Fibroblast of villous mesenchyme (primary cell): ENCODE data around the gene HES5. TPM values are rescaled to one million over a fixed set of nuclear protein-coding genes. Genes with fewer than 3 reads are reported as not detected.

ENCODE experiments used
- DNase-seq: peaks from one replicate; pipeline ENCODE4 v3.0.0-alpha.2; 2010; ENCODE audit warnings: low read depth
- H3K4me3 ChIP-seq: 2 replicates; pipeline ENCODE4 v1.5.1; 2011; ENCODE audit warnings: low read depth, mild to moderate bottlenecking, low read length
- total RNA-seq: library from RNA; depleted of rRNA; stranded (reverse); fragments of >200 nt; gene quantifications from 2 replicates; pipeline ENCODE4 v1.2.3, GENCODE V29; 2012
- TF ChIP-seq, protein P1 (sequence below): IDR thresholded peaks from 2 replicates; pipeline ENCODE4 v1.5.1; 2012; ENCODE audit warnings: low read depth, mild to moderate bottlenecking, low read length; ENCODE audit not compliant: insufficient read depth

Gene HES5
- total RNA-seq, 1 donor, result under 0.01 TPM

DNA sequence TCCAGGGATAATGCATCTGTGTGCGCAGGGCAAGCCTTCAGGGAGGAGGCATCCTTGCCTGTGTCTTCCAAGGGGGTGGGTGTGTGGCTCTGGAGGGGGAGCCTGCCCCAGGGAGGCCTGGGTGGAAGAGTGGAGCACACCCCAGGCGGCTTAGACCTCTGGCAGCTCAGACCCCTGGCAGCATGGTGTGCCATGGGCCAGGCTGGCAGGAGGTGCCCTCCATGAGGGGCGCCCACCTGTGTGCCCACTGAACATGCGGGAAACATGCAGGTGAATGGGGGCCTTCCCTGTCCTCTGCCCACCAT, 2.6 kb downstream of the HES5 start:
- no peak for DNase-seq
- TF ChIP-seq, protein P1, sequence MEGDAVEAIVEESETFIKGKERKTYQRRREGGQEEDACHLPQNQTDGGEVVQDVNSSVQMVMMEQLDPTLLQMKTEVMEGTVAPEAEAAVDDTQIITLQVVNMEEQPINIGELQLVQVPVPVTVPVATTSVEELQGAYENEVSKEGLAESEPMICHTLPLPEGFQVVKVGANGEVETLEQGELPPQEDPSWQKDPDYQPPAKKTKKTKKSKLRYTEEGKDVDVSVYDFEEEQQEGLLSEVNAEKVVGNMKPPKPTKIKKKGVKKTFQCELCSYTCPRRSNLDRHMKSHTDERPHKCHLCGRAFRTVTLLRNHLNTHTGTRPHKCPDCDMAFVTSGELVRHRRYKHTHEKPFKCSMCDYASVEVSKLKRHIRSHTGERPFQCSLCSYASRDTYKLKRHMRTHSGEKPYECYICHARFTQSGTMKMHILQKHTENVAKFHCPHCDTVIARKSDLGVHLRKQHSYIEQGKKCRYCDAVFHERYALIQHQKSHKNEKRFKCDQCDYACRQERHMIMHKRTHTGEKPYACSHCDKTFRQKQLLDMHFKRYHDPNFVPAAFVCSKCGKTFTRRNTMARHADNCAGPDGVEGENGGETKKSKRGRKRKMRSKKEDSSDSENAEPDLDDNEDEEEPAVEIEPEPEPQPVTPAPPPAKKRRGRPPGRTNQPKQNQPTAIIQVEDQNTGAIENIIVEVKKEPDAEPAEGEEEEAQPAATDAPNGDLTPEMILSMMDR, result no peak
- no peak overlapping the region for H3K4me3 ChIP-seq

DNA sequence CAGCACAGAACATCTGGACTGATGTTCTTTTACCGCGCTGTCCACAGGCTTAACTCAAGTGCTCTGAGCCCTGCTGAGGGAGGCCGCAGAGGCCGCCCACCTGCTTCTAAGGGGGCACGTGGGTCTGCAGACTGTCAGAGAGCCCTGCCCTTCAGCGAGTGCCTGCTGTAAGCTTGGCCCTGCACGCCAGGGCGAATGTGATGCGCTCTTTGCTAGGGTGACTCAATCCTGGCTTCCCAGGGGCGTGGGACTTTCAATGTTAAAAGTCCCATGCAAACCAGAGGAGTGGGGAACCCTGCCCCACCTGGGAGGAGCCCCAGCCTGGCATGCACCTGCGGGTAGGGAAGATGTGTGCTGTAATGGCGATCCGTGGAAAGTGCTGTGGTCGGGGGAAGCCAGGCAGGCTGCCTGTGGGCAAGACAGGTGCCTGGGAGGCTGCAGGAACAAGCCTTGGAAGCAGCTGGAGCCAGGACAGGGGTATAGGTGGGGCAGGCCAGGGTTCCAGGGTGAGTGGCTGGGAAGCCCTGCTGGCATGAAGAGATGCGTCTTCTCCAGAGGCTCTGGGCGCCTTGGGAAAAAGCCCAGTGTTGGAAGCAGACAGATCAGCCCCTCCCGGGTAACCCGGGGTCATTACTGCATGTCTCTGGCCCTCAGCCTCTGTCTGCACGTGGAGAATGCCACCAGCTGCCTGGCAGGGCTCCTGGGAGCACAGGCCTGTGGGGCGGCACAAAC, 3.1 kb downstream of the HES5 start:
- TF ChIP-seq, protein P1, result no peak
- peak; percentile 44 for DNase-seq
- H3K4me3 ChIP-seq, result peak overlapping the region; percentile 64

DNA sequence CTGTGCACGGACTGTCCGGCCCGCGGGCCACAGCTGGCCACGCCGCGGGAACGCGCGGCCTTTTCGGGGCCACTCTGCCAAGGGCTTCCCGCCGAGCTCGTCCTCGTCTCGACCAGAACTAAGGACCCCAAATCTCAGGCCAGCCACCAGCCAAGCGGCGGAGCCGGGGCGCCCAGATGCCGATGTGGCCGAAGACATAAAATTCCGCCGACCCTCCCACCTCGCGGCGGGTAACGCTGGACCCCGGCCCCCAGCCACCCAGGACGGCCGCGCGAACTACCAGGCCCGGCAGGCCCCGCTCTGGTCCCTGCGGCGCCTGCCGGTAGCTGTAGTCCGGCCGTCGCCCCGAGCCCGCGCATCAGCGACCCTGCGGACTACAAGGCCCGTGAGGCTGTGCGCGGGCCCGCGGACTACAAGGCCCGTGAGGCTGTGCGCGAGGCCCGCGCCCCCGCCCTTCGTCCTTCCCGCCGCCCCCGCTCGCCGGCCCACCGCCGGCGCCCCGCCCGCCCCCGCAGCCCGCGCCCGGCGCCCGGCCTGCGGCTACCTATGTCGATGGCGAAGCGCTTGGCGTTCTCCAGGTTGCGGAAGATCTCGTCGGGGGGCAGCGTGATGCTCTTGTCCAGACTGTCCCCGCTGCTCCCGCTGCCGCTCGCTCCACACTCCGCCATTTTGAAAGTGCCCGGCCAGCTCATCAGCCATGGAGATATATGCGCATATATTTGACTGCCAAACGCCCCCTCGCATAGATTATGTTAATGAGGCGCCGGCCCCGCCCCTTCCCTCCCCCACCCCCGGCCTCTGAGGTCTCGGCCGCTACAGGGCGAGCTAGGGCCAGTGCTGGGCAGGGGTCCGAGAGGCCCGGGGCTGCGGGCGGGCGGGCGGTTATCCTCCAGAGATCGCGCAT, 3.9 kb downstream of the HES5 start, which contains the start of gene PANK4:
PANK4 (minus strand) TSS at position 677 of the 904 bp plus-strand sequence; CDS start at position 668, 9 bp downstream.
- peak within 1 kb of the TSS; percentile 73 for H3K4me3 ChIP-seq
- TF ChIP-seq, protein P1, result peak; percentile 27
- peak; percentile 95 for DNase-seq

DNA sequence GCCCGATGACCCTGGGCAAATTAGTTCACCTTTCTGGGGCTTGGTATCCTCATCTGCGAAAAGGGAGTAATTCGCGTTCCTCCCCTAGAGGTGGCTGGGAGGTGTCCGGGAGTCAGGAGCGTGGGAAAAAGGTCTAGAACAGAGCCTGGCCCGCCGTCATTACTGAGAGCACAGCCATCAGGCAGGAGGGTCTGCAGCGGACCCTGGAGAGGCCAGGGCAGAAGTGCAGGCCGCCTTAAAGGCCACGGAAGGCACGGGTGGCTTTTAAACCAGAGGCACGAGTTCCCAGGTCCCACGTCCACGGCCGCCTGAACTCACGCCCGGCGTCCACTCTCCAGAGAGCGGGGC, 4.5 kb downstream of the HES5 start:
- TF ChIP-seq, protein P1, result peak; percentile 7
- no peak for DNase-seq
- H3K4me3 ChIP-seq, result peak overlapping the region; percentile 73

DNA sequence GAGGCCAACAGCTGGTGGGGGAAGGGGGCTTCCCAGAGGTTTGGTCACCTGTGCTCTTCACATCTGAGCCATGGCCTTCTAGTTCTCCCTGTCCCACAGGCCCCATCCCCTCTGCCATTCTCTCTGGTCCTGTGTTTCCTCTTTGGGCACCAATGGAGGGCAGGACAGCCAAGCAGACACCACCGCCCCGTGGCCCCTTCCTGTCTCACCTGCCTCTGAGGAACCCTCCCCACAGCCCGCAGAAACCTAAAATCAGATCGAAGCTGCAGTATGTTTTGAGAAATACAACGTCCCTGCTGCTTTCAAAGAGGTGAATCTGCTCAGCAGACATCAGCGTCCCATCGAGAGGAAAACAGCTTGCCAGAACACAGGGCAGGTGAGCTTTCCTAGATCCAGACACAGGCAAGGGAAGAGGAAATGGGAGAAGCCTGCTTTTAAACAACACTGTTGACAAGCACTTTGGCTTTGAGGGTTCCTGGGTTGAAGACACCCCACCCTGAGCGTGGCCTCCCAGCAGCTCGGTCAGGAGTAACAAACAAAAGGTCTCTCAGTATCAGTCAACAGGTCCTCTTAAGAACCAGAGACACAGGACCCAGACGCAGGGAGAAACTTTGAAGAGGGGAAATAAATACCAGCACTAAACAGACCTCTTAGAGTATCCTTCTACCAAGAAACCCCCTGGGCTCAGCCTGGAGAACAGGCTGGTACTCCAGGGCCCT, 6.0 kb downstream of the HES5 start:
- no peak for DNase-seq
- TF ChIP-seq, protein P1, result no peak
- no peak overlapping the region for H3K4me3 ChIP-seq

DNA sequence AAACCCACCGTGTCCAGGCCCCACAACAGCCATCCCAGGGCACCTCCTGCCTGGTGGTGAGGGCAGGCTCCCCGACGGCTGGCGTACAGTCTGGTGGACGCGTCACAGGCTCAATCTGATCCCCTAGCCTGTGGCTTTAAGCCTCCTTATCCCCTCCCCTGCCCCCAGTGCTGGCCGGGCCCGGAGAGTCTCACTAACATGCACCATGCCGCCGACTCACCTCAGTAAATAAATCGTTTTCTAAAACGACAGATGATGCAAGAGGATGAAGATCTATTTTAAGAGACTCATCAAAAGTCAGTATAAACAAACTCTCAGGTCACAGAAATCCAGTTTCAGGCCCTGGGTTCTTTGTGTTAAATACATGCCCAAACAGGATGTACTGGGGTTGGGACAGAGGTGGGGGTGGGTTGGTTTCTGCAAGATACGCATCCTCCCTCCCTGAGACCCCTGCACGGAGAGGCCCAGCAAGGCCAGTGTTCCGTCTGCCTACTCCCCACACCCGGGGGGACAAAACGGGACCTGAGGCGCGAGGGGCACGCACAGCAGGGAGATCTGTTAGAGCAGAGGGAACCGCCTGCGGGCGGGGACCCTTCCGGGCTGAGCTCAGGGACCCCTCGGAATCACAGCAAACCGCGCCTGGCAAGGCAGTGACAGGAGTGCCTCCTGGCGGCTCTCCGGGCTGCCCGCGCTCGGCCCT, 6.7 kb downstream of the HES5 start:
- peak; percentile 74 for DNase-seq
- TF ChIP-seq, protein P1, result peak; percentile 11
- no peak overlapping the region for H3K4me3 ChIP-seq
